Activated naive CD8-positive, alpha-beta T cell (primary cell): ENCODE measurements around the gene LCE1E.

Experiments used
- H3K27ac Mint-ChIP-seq: one replicate; pipeline ENCODE4 v1.8.0; 2021; ENCODE audit warnings: mixed read lengths
- H3K27me3 Mint-ChIP-seq: one replicate; pipeline ENCODE4 v1.8.0; 2021; ENCODE audit warnings: mixed read lengths
- H3K36me3 Mint-ChIP-seq: one replicate; pipeline ENCODE4 v1.8.0; 2021; ENCODE audit warnings: mixed read lengths
- H3K4me1 Mint-ChIP-seq: one replicate; pipeline ENCODE4 v1.8.0; 2021; ENCODE audit warnings: low read depth, mixed read lengths
- H3K4me3 Mint-ChIP-seq: one replicate; pipeline ENCODE4 v1.8.0; 2021; ENCODE audit warnings: mild to moderate bottlenecking, mixed read lengths
- H3K9me3 Mint-ChIP-seq: one replicate; pipeline ENCODE4 v1.8.0; 2021; ENCODE audit warnings: low read depth, mixed read lengths

Gene LCE1E, protein sequence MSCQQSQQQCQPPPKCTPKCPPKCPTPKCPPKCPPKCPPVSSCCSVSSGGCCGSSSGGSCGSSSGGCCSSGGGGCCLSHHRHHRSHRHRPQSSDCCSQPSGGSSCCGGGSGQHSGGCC

DNA sequence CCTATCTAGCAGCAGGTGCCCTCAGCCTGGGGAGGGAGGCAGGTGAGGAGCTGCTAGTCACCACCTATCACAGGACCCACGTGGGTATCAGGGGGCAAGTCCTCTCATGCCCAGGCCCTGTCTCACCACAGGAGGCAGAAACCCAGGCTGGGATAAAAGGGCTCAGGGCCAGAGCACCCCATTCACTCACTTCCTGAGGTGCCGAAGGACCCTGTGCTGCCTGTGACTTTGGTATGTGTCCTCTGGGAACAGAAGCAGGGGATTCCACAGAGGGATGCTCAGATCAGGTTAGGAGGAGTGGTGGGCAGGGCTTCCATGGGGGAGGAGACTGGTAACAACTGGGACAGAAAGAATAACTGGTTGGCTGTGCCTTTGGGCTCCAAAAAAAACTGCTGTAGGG is at the start of gene LCE1E:
Gene LCE1E (plus strand): TSS at position 181 of the 400 bp plus-strand sequence. CDS start 1,043 bp downstream, outside the sequence.
- H3K27me3 Mint-ChIP-seq: peaks cover 21% of the 10 kb centered on the region
- no peaks in the 10 kb centered on the region for H3K36me3 Mint-ChIP-seq
- H3K4me3 Mint-ChIP-seq: no peak within 1 kb of the TSS
- H3K9me3 Mint-ChIP-seq: no peaks in the 10 kb centered on the region
- H3K4me1 Mint-ChIP-seq: no peaks in the 10 kb centered on the region
- H3K27ac Mint-ChIP-seq: no peak within 1 kb of the TSS

DNA sequence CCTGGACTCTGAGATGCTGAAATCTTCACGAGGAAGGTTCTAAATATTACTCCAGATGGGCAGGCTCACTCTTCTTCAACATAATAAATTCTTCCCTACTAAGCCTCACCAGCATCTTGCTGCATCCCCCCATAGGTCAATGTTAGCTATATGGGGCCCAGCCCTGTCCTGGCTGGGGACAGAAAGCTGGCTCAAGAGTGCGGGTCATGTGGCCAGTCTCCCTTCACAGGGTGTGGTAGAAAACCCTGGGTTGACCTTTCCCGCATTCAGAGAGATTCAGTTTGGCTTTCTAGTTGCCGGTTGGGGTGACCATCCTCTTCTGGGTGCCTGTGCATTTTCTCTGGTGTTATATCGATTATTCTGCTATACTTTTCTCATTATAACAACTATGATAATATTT is 48.1 kb upstream of the LCE1E start:
- Mint-ChIP-seq H3K36me3 (no peaks in the 10 kb centered on the region), H3K9me3 (no peaks in the 10 kb centered on the region), H3K27me3 (peaks cover 22% of the 10 kb centered on the region), H3K27ac (no peak overlapping the region), H3K4me1 (no peaks in the 10 kb centered on the region), H3K4me3 (no peak overlapping the region)

DNA sequence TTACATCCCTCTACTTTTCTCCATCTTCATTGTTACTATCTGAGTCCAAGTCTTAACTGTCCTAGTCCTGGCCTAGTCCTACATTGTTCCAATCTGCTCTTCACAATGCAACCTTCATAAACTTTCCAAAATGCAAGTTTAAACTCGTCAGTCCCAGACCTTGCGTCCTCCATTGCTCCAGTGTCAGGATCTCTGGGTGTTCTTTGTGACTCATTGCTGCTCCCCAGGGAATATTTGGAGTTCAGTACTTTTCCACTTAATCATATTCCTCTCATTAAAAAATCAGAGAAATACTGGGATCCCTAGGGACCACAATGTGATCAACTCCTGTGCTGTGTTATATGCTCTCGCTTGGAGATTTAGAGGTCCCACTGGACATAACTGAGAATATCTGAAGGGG is 46.2 kb upstream of the LCE1E start:
- H3K27ac Mint-ChIP-seq: no peak overlapping the region
- H3K27me3 Mint-ChIP-seq: peaks cover 20% of the 10 kb centered on the region
- H3K9me3 Mint-ChIP-seq: no peaks in the 10 kb centered on the region
- no peaks in the 10 kb centered on the region for H3K36me3 Mint-ChIP-seq
- no peaks in the 10 kb centered on the region for H3K4me1 Mint-ChIP-seq
- no peak overlapping the region for H3K4me3 Mint-ChIP-seq

DNA sequence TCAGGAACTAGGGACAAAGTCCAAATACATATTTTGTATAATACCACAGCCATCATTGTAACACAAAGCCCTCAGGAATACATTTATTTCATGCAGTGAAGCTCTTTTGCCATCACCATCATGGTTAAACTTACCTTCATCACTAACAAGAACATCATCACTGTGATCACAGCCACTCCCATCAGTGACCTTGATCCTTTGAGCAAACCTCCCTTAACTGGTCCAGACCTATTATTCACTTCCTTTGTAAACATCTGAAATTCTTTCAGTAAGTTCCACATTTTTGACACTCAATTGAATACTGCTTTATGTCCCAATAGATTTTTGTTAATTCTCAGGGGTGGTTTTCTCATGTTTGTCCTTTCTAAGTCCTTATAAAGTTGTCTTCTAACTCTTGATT is 44.4 kb upstream of the LCE1E start:
- Mint-ChIP-seq H3K9me3 (no peaks in the 10 kb centered on the region), H3K27ac (no peak overlapping the region), H3K27me3 (peaks cover 23% of the 10 kb centered on the region), H3K4me1 (no peaks in the 10 kb centered on the region), H3K4me3 (no peak overlapping the region), H3K36me3 (no peaks in the 10 kb centered on the region)

DNA sequence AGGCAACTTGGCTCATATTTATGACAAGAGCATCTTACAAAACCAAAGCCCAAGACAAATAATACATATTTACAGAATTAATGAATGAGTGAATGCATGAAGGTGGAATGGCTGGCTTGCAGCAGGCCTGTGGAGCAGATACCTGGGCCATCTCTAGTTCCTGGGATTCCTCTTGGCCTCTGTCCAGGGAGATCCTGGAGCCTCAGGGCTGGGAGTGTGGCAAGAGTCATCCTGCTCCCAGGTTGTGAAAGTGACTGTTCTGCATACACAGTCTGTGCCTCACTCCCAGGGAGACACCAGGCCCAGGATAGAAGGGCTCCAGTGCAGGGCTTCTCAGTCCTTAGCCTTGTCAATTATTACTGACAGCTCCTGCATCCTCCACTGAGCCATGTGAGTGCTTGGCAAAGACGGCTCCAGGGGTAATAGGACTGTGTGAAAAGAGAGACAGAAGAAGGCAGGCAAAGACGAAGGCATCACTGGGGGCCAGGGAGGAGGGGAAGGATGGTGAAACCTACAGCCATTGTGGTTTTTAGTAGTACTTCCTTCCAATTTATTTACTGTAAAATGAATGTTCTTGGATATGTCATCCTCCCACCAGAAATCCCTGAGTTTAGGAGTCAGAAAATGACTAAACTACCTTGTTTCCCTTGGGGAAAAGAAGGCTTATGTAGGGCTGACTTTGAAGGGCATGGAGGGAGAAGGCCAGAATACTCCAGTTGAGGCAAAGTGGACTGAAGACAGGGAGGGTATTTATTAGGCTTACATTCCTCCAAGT is 42.5 kb upstream of the LCE1E start:
- Mint-ChIP-seq H3K4me3 (no peak overlapping the region), H3K36me3 (no peaks in the 10 kb centered on the region), H3K4me1 (no peaks in the 10 kb centered on the region), H3K27me3 (peaks cover 20% of the 10 kb centered on the region), H3K9me3 (no peaks in the 10 kb centered on the region), H3K27ac (no peak overlapping the region)

DNA sequence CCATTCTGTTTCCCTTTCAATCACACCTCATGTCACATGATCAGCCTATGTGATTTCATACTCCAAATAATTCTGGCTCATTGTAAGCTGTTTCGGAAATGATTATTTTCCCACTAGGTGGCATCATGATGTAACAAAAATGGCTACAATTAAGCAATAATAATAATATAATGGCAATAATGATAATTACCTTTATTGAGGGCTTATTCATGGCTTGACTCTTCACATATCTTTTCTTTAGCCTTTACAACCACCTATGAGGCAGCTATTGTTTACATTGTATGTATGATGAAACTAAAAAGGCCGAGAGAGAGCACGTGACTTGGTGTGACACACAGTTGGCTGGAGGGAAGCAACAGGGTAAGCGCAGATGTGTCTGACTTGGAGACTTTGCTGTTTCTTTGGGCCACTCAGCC is 40.8 kb upstream of the LCE1E start:
- Mint-ChIP-seq H3K4me3 (no peak overlapping the region), H3K9me3 (no peaks in the 10 kb centered on the region), H3K36me3 (no peaks in the 10 kb centered on the region), H3K4me1 (no peaks in the 10 kb centered on the region), H3K27ac (no peak overlapping the region), H3K27me3 (peaks cover 21% of the 10 kb centered on the region)

DNA sequence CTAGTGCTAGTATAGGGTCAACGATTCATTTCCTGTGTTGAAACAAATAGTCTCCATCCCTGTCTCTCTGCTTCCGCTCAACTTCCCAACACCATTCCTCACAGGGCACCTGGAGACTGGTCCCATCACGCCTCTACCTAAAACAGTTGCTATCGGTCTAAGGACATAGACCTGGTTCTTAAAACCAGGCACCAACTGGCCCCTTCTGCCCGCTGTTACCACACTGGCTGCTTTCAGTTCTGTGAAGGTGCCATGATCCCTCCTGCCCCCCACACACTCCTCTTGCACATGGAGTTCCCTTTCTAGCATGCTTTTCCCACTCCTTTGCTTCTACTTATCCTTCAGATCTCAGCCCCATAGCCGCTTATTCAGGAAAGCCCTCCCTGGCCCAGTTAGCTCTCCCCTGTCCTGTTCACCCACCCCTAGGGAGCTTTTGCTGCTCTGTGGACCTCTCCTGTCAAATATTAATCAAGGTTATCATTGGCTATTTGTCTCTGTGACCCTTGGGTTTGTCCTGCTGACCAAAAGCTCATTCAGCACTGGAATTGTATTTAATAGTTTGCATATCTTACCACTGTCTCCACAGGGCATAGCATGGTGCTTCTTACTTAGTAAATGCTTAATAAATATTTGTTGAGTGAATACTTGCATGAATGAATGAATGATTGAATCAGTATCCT is 40.2 kb upstream of the LCE1E start:
- Mint-ChIP-seq H3K4me3 (no peak overlapping the region), H3K27ac (no peak overlapping the region), H3K27me3 (peaks cover 24% of the 10 kb centered on the region), H3K9me3 (no peaks in the 10 kb centered on the region), H3K4me1 (no peaks in the 10 kb centered on the region), H3K36me3 (no peaks in the 10 kb centered on the region)

DNA sequence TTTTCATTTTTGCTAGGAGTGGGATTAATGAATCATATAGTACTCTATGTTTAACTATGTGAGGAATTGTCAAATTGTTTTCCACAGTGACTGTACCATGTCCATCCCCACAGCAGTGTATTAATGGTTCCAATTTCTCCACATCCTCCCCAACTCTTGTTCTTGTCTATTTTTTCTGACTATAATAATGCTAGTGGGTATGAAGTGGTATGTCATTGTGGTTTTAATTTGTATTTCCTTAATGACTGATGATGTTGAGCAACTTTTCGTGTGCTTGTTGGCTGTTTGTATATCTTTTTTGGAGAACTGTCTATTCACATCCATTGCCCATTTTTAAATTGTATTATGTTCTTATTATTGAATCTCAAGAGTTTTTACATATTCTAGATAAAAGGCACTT is 38.2 kb upstream of the LCE1E start:
- Mint-ChIP-seq H3K4me3 (no peak overlapping the region), H3K27me3 (peaks cover 24% of the 10 kb centered on the region), H3K27ac (no peak overlapping the region), H3K36me3 (no peaks in the 10 kb centered on the region), H3K4me1 (no peaks in the 10 kb centered on the region), H3K9me3 (no peaks in the 10 kb centered on the region)

DNA sequence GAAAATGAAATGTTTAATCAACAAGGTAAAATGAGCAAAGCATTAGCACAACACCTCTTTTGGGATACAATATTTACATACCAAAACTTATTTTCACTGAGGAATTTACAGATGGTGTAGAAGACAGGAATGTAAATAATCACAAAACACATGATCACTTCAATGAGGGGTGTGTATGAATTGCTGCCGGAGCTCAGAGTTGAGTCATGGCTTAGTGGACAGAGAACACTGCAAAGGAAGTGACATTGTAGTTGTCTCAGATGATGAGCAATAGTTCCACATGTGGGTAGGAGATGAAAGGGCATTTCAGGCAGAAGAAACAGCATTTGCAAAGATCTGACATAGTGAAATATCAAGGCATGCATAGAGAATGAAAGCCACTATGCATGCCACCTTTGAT is 33.8 kb upstream of the LCE1E start:
- no peaks in the 10 kb centered on the region for H3K4me1 Mint-ChIP-seq
- no peak overlapping the region for H3K27ac Mint-ChIP-seq
- H3K36me3 Mint-ChIP-seq: no peaks in the 10 kb centered on the region
- H3K4me3 Mint-ChIP-seq: no peak overlapping the region
- H3K9me3 Mint-ChIP-seq: no peaks in the 10 kb centered on the region
- peaks cover 16% of the 10 kb centered on the region for H3K27me3 Mint-ChIP-seq

DNA sequence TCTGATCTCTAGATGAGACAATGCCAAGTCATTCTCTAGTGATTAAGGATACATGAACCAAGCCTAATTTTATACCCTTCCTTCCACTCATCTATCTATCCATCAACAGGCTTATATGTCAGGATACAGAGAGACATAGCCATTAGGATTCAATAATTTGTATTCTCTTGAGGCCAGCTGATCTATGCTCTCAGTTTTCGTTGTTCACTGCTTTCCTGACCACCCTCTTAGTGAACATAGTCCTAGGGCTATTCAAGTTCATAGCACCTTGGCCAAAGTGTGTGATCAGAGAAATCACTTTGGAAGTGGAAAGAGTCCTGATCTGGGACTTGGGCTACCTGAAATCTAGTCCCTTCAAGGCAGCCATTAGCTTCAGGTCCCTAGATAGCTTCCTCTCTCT is 32.5 kb upstream of the LCE1E start:
- Mint-ChIP-seq H3K27ac (no peak overlapping the region), H3K4me1 (no peaks in the 10 kb centered on the region), H3K9me3 (no peaks in the 10 kb centered on the region), H3K4me3 (no peak overlapping the region), H3K27me3 (peaks cover 16% of the 10 kb centered on the region), H3K36me3 (no peaks in the 10 kb centered on the region)

DNA sequence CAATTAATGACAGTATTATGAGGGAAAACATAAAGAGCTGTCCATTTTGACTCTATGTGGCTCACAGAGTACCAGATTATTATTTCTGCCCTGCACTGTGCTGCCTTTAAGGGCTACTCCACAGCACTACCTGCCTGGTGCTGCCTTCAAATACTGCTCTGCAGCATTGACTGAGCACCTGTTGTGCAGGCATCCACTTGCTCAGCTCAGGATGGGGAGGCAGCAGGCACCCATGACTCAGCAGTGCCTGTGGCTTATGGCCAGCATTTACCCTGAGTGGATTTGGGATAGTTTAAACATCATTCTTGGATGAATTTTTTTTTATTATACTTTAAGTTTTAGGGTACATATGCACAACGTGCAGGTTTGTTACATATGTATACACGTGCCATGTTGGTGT is 29.2 kb upstream of the LCE1E start:
- H3K27ac Mint-ChIP-seq: no peak overlapping the region
- H3K27me3 Mint-ChIP-seq: peaks cover 11% of the 10 kb centered on the region
- H3K4me1 Mint-ChIP-seq: no peaks in the 10 kb centered on the region
- no peaks in the 10 kb centered on the region for H3K36me3 Mint-ChIP-seq
- no peak overlapping the region for H3K4me3 Mint-ChIP-seq
- H3K9me3 Mint-ChIP-seq: no peaks in the 10 kb centered on the region

DNA sequence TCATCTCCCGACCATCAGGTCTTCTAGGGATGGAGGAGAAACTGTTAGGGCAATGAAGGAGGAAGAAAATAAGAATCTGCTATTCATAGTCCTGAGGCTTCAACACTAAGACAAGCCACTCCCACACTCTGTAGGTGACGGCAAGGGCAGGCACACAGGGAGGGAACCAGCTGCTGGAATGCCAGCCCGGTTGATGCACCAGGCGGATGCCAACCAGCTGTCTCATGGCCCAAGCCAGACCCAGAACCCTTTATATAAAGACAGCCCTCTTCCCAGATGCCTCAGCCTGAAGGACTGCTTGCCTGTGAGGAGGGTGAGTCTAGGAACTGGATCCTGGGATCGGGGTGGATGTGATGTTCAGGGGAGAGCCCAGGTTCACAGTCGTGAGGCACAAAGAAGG is 28.3 kb upstream of the LCE1E start, which contains the start of gene KPRP:
Gene KPRP (plus strand): TSS at position 279 of the 400 bp plus-strand sequence. CDS start 1,564 bp downstream, outside the sequence.
- Mint-ChIP-seq H3K27me3 (peaks cover 10% of the 10 kb centered on the region), H3K27ac (no peak within 1 kb of the TSS), H3K9me3 (no peaks in the 10 kb centered on the region), H3K4me3 (no peak within 1 kb of the TSS), H3K4me1 (no peaks in the 10 kb centered on the region), H3K36me3 (no peaks in the 10 kb centered on the region)

DNA sequence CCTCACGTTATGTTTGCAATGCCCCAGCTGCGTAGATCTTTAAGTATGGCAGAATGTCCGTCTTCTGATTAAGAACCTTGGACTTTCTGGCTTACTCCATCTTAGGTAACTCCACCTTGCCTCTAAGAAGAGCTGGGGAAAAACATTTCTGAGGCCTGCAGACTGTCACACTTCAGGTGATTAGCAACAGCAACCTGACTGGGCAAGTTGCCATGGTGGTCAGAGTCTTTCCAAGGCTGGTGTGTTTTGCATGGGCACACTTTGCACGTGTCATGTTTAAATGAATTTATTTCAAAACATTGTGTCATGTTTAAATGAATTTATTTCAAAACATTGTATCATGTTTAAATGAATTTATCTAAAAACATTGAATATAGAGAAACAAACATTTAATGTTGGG is 27.4 kb upstream of the LCE1E start:
- Mint-ChIP-seq H3K9me3 (no peaks in the 10 kb centered on the region), H3K27me3 (peaks cover 10% of the 10 kb centered on the region), H3K36me3 (no peaks in the 10 kb centered on the region), H3K4me1 (no peaks in the 10 kb centered on the region), H3K4me3 (no peak overlapping the region), H3K27ac (no peak overlapping the region)

DNA sequence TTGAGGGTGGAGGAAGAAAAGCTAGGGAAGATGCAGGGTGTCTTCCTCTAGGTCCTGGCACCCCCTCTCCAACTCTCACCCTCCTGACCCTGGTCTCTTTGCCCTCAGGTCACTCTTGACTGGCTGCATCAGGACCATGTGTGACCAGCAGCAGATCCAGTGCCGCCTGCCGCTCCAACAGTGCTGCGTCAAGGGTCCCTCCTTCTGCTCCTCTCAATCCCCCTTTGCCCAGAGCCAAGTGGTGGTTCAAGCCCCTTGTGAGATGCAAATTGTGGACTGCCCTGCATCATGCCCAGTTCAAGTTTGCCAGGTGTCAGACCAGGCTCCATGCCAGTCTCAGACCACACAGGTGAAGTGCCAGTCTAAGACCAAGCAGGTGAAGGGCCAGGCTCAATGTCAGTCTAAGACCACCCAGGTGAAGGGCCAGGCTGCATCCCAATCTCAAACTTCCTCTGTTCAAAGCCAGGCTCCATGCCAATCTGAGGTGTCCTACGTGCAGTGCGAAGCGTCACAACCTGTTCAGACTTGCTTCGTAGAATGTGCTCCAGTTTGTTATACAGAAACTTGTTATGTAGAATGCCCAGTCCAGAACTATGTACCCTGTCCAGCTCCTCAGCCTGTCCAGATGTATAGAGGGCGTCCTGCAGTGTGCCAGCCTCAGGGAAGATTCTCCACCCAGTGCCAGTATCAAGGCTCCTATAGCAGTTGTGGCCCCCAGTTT is 26.4 kb upstream of the LCE1E start:
- Mint-ChIP-seq H3K27me3 (peaks cover 9% of the 10 kb centered on the region), H3K9me3 (no peaks in the 10 kb centered on the region), H3K27ac (no peak overlapping the region), H3K36me3 (no peaks in the 10 kb centered on the region), H3K4me1 (no peaks in the 10 kb centered on the region), H3K4me3 (no peak overlapping the region)
